SK-N-SH (cell line): ENCODE data around the gene SLC25A26. TPM values are rescaled to one million over a fixed set of nuclear protein-coding genes. Genes with fewer than 3 reads are reported as not detected.

Experiments
- CTCF ChIA-PET: fragments of 300-600, 350-600 bp; formaldehyde crosslinking; extraction: SDS; loops from one replicate; lab custom pipeline; 2021; lab: Yijun Ruan, JAX
- POLR2A ChIA-PET: fragments of 350-600 bp; sonication (Branson Sonifier 250); formaldehyde crosslinking; extraction: SDS; loops from one replicate; lab custom pipeline; 2020; ENCODE audit warnings: antibody characterized with exemption, inconsistent platforms; lab: Yijun Ruan, JAX
- DNase-seq: peaks from one replicate; pipeline ENCODE4 v3.0.0; 2012
- H2AFZ ChIP-seq: fragments of 200-600 bp; sonication (generic); 2 replicates; pipeline ENCODE4 v1.8.1; 2016; ENCODE audit warnings: antibody characterized with exemption, mild to moderate bottlenecking, low read depth
- H3F3A ChIP-seq: fragments of 200-600 bp; sonication (generic); replicated peaks from 2 replicates; pipeline ENCODE3; 2016; ENCODE audit warnings: antibody characterized with exemption, mild to moderate bottlenecking; ENCODE audit not compliant: insufficient read depth
- H3K27ac ChIP-seq, 2 experiments: fragments of 200-500 bp in 1 of 2; fragments of 200-600 bp in 1 of 2; sonication (Bioruptor generic) in 1 of 2; sonication (generic), shearing (Covaris generic) in 1 of 2; 2 replicates each; pipeline versions ENCODE4 v1.5.1 to v1.6.1; 2014 to 2016; ENCODE audit warnings: low read depth in 2 of 2, inconsistent platforms in 1 of 2, low read length in 1 of 2, mild to moderate bottlenecking in 1 of 2, mixed read lengths in 1 of 2
- H3K27me3 ChIP-seq: fragments of 200-600 bp; sonication (generic), shearing (Covaris generic); 2 replicates; pipeline ENCODE4 v1.6.1; 2016; ENCODE audit warnings: mixed run types; ENCODE audit not compliant: insufficient read depth
- H3K36me3 ChIP-seq, 2 experiments: fragments of 200-500 bp in 1 of 2; fragments of 200-600 bp in 1 of 2; sonication (Bioruptor generic) in 1 of 2; sonication (generic) in 1 of 2; replicated peaks in 1 of 2; 2 replicates each; pipeline versions ENCODE3 to v1.5.1; 2014 to 2016; ENCODE audit warnings: low read length in 1 of 2, mild to moderate bottlenecking in 1 of 2; ENCODE audit not compliant: insufficient read depth in 2 of 2, control insufficient read depth in 1 of 2
- H3K4me1 ChIP-seq, 2 experiments: fragments of 200-500 bp in 1 of 2; fragments of 200-600 bp in 1 of 2; sonication (Bioruptor generic) in 1 of 2; sonication (generic), shearing (Covaris generic) in 1 of 2; 2 replicates each; pipeline versions ENCODE4 v1.5.1 to v1.6.1; 2014 to 2016; ENCODE audit warnings: low read depth in 1 of 2, low read length in 1 of 2, mixed run types in 1 of 2; ENCODE audit not compliant: insufficient read depth in 2 of 2, control insufficient read depth in 1 of 2
- H3K4me2 ChIP-seq: fragments of 200-600 bp; sonication (generic), shearing (Covaris generic); 2 replicates; pipeline ENCODE4 v1.6.1; 2017; ENCODE audit warnings: mixed run types
- H3K4me3 ChIP-seq, 2 experiments: fragments of 200-500 bp in 1 of 2; fragments of 200-600 bp in 1 of 2; sonication (Bioruptor generic) in 1 of 2; sonication (generic), shearing (Covaris generic) in 1 of 2; 2 replicates each; pipeline versions ENCODE4 v1.5.1 to v1.8.1; 2014 to 2016; ENCODE audit warnings: low read depth in 2 of 2, inconsistent platforms in 1 of 2, low read length in 1 of 2, mild to moderate bottlenecking in 1 of 2, mixed read lengths in 1 of 2, moderate library complexity in 1 of 2
- H3K79me2 ChIP-seq: fragments of 200-600 bp; sonication (generic); 2 replicates; pipeline ENCODE4 v1.8.1; 2017; ENCODE audit warnings: mild to moderate bottlenecking; ENCODE audit not compliant: insufficient read depth
- H3K9ac ChIP-seq: fragments of 200-600 bp; sonication (generic); 2 replicates; pipeline ENCODE4 v1.6.1; 2017; ENCODE audit warnings: mixed run types
- H3K9me2 ChIP-seq: fragments of 200-600 bp; sonication (generic); 2 replicates; pipeline ENCODE4 v1.6.1; 2017; ENCODE audit warnings: mixed run types
- H3K9me3 ChIP-seq: fragments of 200-600 bp; sonication (generic); 2 replicates; pipeline ENCODE4 v1.6.1; 2017; ENCODE audit warnings: mixed run types, mild to moderate bottlenecking, moderate library complexity
- H4K20me1 ChIP-seq: fragments of 200-600 bp; sonication (generic); 2 replicates; pipeline ENCODE4 v1.6.1; 2017; ENCODE audit warnings: mild to moderate bottlenecking, mixed run types; ENCODE audit not compliant: insufficient read depth
- CHD2 ChIP-seq: fragments of 150-350 bp; IDR thresholded peaks from 2 replicates; pipeline ENCODE4 v1.6.1; 2018; ENCODE audit warnings: low read length; ENCODE audit not compliant: partially characterized antibody
- ELF1 ChIP-seq: IDR thresholded peaks from 2 replicates; pipeline ENCODE4 v1.4.0; 2012
- FOSL2 ChIP-seq: IDR thresholded peaks from 2 replicates; pipeline ENCODE4 v1.4.0; 2012; ENCODE audit warnings: low read depth, mild to moderate bottlenecking, moderate library complexity, borderline replicate concordance
- FOXM1 ChIP-seq: IDR thresholded peaks from 2 replicates; pipeline ENCODE4 v1.4.0; 2012; ENCODE audit warnings: low read depth, mild to moderate bottlenecking
- GABPA ChIP-seq: IDR thresholded peaks from 2 replicates; pipeline ENCODE4 v1.4.0; 2012; ENCODE audit warnings: low read depth, mild to moderate bottlenecking
- GATA2 ChIP-seq: sonication (generic); formaldehyde crosslinking; IDR thresholded peaks from 2 replicates; pipeline ENCODE4 v1.5.0; 2020; ENCODE audit warnings: mild to moderate bottlenecking, missing genetic modification reagents
- JUND ChIP-seq: IDR thresholded peaks from 2 replicates; pipeline ENCODE4 v1.4.0; 2012
- MEF2A ChIP-seq: IDR thresholded peaks from 2 replicates; pipeline ENCODE4 v1.4.0; 2012; ENCODE audit warnings: low read depth, borderline replicate concordance
- RCOR1 ChIP-seq: fragments of 150-350 bp; IDR thresholded peaks from 2 replicates; pipeline ENCODE4 v1.6.1; 2017; ENCODE audit warnings: antibody characterized with exemption, low read length
- RFX5 ChIP-seq: IDR thresholded peaks from 2 replicates; pipeline ENCODE4 v1.6.1; 2012; ENCODE audit warnings: mild to moderate bottlenecking, improper control_type of control experiment, low read length
- TAF1 ChIP-seq: IDR thresholded peaks from 2 replicates; pipeline ENCODE4 v1.6.1; 2012; ENCODE audit warnings: low read depth, mild to moderate bottlenecking, low read length, moderate library complexity, borderline replicate concordance
- TEAD4 ChIP-seq: IDR thresholded peaks from 2 replicates; pipeline ENCODE4 v1.4.0; 2012; ENCODE audit warnings: mild to moderate bottlenecking, borderline replicate concordance; ENCODE audit not compliant: insufficient read depth
- WGBS: methylation state at CpG from one replicate; pipeline ENCODE4 v1.1.6; 2017; ENCODE audit warnings: low lambda C conversion rate; 5-methylcytosine and 5-hydroxymethylcytosine counted together
- polyA plus RNA-seq, 3 experiments: library from polyadenylated mRNA; depleted of rRNA; stranded (reverse); fragments of >200 nt; gene quantifications; 2 replicates each; pipeline ENCODE4 v1.2.3, GENCODE V29; 2012
- TF ChIP-seq, protein P1 (sequence below): IDR thresholded peaks from 2 replicates; pipeline ENCODE4 v1.4.0; 2012; ENCODE audit warnings: low read depth
- TF ChIP-seq, protein P2 (sequence below): IDR thresholded peaks from 2 replicates; pipeline ENCODE4 v1.6.1; 2012; ENCODE audit warnings: mild to moderate bottlenecking, low read depth, low read length, moderate library complexity
- TF ChIP-seq, protein P3 (sequence below): IDR thresholded peaks from 2 replicates; pipeline ENCODE4; 2012
- TF ChIP-seq, protein P4 (sequence below): IDR thresholded peaks from 2 replicates; pipeline ENCODE4 v1.4.0; 2012; ENCODE audit warnings: low read depth, borderline replicate concordance

SLC25A26 gene
- polyA plus RNA-seq, 1 of the 3 experiments (the other 2 are of a cell fraction), result 31.8 TPM

DNA sequence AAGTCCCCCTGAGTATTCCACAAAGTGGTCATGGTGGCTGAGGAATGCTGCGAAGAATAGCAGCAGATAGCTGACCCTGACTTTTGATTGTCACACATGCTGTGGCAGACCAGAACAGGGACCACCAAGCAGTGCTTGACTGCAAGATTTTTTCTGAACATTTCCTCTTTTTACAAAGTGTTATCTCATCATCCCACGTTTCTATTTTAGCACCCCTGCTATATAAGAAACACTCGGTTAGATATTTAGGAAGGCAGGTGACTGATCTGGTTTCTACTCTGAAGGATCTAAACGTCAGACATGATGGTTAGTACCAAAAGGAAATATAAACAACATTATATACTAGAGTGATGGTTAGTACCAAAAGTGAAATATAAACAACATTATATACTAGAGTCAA is 9.1 kb downstream of the SLC25A26 start:
- no peak overlapping the region for H3K27ac ChIP-seq
- no peaks in the 10 kb centered on the region for H3K9me3 ChIP-seq
- no peaks in the 10 kb centered on the region for H3K27me3 ChIP-seq
- WGBS, result 72% methylated on average over 4 of the region's 4 CpGs
- DNase-seq, result no peak
- ChIA-PET CTCF (interaction anchor here (2.2 kb wide), 1 partner anchor 24 kb away, joined by 10 read pairs; no protein-coding TSS in a partner anchor), POLR2A (no interaction called here)
- TF ChIP-seq RCOR1 (no peak), FOXM1 (no peak), RFX5 (no peak), GATA2 (no peak), CHD2 (no peak), GABPA (no peak), MEF2A (no peak), TAF1 (no peak), JUND (no peak), FOSL2 (no peak), TEAD4 (no peak), ELF1 (no peak)
- TF ChIP-seq, protein P1, sequence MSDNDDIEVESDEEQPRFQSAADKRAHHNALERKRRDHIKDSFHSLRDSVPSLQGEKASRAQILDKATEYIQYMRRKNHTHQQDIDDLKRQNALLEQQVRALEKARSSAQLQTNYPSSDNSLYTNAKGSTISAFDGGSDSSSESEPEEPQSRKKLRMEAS, result no peak
- TF ChIP-seq, protein P2, sequence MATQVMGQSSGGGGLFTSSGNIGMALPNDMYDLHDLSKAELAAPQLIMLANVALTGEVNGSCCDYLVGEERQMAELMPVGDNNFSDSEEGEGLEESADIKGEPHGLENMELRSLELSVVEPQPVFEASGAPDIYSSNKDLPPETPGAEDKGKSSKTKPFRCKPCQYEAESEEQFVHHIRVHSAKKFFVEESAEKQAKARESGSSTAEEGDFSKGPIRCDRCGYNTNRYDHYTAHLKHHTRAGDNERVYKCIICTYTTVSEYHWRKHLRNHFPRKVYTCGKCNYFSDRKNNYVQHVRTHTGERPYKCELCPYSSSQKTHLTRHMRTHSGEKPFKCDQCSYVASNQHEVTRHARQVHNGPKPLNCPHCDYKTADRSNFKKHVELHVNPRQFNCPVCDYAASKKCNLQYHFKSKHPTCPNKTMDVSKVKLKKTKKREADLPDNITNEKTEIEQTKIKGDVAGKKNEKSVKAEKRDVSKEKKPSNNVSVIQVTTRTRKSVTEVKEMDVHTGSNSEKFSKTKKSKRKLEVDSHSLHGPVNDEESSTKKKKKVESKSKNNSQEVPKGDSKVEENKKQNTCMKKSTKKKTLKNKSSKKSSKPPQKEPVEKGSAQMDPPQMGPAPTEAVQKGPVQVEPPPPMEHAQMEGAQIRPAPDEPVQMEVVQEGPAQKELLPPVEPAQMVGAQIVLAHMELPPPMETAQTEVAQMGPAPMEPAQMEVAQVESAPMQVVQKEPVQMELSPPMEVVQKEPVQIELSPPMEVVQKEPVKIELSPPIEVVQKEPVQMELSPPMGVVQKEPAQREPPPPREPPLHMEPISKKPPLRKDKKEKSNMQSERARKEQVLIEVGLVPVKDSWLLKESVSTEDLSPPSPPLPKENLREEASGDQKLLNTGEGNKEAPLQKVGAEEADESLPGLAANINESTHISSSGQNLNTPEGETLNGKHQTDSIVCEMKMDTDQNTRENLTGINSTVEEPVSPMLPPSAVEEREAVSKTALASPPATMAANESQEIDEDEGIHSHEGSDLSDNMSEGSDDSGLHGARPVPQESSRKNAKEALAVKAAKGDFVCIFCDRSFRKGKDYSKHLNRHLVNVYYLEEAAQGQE, result no peak
- TF ChIP-seq, protein P3, sequence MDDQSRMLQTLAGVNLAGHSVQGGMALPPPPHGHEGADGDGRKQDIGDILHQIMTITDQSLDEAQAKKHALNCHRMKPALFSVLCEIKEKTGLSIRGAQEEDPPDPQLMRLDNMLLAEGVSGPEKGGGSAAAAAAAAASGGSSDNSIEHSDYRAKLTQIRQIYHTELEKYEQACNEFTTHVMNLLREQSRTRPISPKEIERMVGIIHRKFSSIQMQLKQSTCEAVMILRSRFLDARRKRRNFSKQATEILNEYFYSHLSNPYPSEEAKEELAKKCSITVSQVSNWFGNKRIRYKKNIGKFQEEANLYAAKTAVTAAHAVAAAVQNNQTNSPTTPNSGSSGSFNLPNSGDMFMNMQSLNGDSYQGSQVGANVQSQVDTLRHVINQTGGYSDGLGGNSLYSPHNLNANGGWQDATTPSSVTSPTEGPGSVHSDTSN, result no peak
- TF ChIP-seq, protein P4, sequence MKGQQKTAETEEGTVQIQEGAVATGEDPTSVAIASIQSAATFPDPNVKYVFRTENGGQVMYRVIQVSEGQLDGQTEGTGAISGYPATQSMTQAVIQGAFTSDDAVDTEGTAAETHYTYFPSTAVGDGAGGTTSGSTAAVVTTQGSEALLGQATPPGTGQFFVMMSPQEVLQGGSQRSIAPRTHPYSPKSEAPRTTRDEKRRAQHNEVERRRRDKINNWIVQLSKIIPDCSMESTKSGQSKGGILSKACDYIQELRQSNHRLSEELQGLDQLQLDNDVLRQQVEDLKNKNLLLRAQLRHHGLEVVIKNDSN, result no peak
- no peak overlapping the region for H3K9ac ChIP-seq
- no peaks in the 10 kb centered on the region for H3F3A ChIP-seq
- no peaks in the 10 kb centered on the region for H4K20me1 ChIP-seq
- no peak overlapping the region for H2AFZ ChIP-seq
- H3K36me3 ChIP-seq, result peaks cover 0 to 2% of the 10 kb centered on the region in 2 experiments
- no peaks in the 10 kb centered on the region for H3K9me2 ChIP-seq
- peaks cover 0 to 9% of the 10 kb centered on the region in 2 experiments; a peak in 2 of 4 replicates for H3K4me1 ChIP-seq
- peaks cover 26% of the 10 kb centered on the region; the same call in 1 of the 2 replicates for H3K79me2 ChIP-seq
- H3K4me3 ChIP-seq, result no peak overlapping the region
- no peak overlapping the region for H3K4me2 ChIP-seq
